Small intestine (tissue), 7 donors: ENCODE measurements around the gene ZNRF3. TPM values are rescaled to one million over a fixed set of nuclear protein-coding genes. Genes with fewer than 3 reads are reported as not detected.
"Not testable (repeated sequence)": the region's sequence is repeated elsewhere in the genome, so short reads cannot be mapped to it uniquely, and the experiment has no call there.

Experiments used
- DNase-seq, 2 donors: peaks; one replicate each; pipeline versions ENCODE4 v3.0.0 to v3.0.0-alpha.2; 2013
- FAIRE-seq: peaks from 2 replicates; lab custom pipeline; 2012; peaks lifted over from hg19 to GRCh38; lab: Jason Lieb, UNC
- H3K27ac ChIP-seq, 3 donors: one replicate each; pipeline ENCODE4 v1.5.1; 2013; ENCODE audit warnings: low read length in 2 of 3, mild to moderate bottlenecking in 2 of 3, control low read depth in 1 of 3, inconsistent platforms in 1 of 3, low read depth in 1 of 3, moderate library complexity in 1 of 3
- H3K27me3 ChIP-seq, 3 donors: one replicate each; pipeline ENCODE4 v1.6.1; 2013; ENCODE audit warnings: low read length in 3 of 3, inconsistent platforms in 1 of 3; ENCODE audit not compliant: control insufficient read depth in 3 of 3, insufficient read depth in 3 of 3
- H3K36me3 ChIP-seq, 3 donors: one replicate each; pipeline ENCODE4 v1.6.1; 2013; ENCODE audit warnings: low read length in 3 of 3, inconsistent platforms in 1 of 3, low read depth in 1 of 3, mild to moderate bottlenecking in 1 of 3, moderate library complexity in 1 of 3; ENCODE audit not compliant: control insufficient read depth in 3 of 3, insufficient read depth in 2 of 3
- H3K4me1 ChIP-seq, 3 donors: one replicate each; pipeline ENCODE4 v1.6.1; 2013; ENCODE audit warnings: low read length in 2 of 3, inconsistent platforms in 1 of 3, low read depth in 1 of 3, mild to moderate bottlenecking in 1 of 3, moderate library complexity in 1 of 3; ENCODE audit not compliant: control insufficient read depth in 3 of 3, insufficient read depth in 2 of 3
- H3K4me3 ChIP-seq, 3 donors: one replicate each; pipeline ENCODE4 v1.5.1; 2013; ENCODE audit warnings: low read length in 3 of 3, control low read depth in 1 of 3, inconsistent platforms in 1 of 3, low read depth in 1 of 3, mild to moderate bottlenecking in 1 of 3, moderate library complexity in 1 of 3
- H3K9me3 ChIP-seq, 2 donors: one replicate each; pipeline ENCODE4 v1.6.1; 2013; ENCODE audit warnings: low read depth in 1 of 2, low read length in 1 of 2; ENCODE audit not compliant: control insufficient read depth in 2 of 2, insufficient read depth in 1 of 2
- WGBS, 3 donors: extraction: QIAGEN DNeasy Blood & Tissue Kit; methylation state at CpG; one replicate each; pipeline ENCODE4 v1.1.7; 2013; 5-methylcytosine and 5-hydroxymethylcytosine counted together
- polyA plus RNA-seq, 4 donors: library from polyadenylated mRNA; stranded (reverse) in 3 of 4; unstranded in 1 of 4; fragments of 200-250 nt in 3 of 4; fragments of 120-200 nt in 1 of 4; gene quantifications; one replicate each; pipeline versions ENCODE4 v1.2.1 to v1.2.3, GENCODE V29; 2013
- donor health status: healthy with polysubstance abuse.
- donor health status: control.
- donor health status: control.
- donor health status: Bipolar disorder and iron deficiency.
- donor health status: healthy.

ZNRF3 gene
- polyA plus RNA-seq, 4 donors: 0.22 to 9.1 (median 4.2) TPM

DNA sequence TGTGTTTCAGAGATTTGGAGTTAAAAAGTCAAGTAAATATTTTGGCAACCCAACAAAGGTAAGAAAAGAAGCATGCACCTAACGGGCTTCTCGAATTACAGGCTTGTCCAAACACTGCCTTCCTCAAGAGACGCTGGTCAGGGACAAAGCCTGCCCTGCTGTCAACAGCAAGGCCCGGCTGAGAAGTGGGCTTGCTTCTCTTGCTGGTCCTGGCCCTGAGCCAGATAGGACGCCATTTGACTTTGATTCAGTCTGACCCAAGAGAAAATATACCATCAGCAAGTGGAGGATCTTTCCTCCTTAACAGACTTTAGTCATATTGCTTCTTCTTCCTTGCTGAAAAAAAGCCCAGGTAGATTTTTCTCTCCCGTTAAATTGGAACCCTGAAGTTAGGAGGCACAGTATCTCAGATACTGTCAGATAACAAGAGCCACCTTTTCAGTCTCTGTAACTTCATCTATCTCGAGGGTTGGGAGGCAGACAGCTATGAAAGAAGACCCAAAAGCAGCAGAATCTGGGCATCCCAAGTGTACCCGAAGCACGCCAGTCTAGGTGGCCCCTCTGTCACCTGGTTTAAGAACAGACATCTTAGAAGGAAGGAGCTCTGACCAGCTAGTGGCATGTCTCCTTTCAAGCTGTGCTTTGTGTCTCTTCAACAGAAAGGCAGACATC lies 120.7 kb downstream of the ZNRF3 start:
- H3K4me1 ChIP-seq: peaks cover 2 to 30% (median 4%) of the 10 kb centered on the region in 3 donors
- no peaks in the 10 kb centered on the region for H3K9me3 ChIP-seq
- H3K4me3 ChIP-seq: no peak overlapping the region
- H3K27me3 ChIP-seq: no peaks in the 10 kb centered on the region
- peaks cover 0 to 4% (median 0%) of the 10 kb centered on the region in 3 donors for H3K36me3 ChIP-seq
- H3K27ac ChIP-seq: peak overlapping the region in 1 of 3 donors; percentile 78
- peak in 1 of 2 donors; percentile 31 for DNase-seq
- WGBS, 3 donors: 17 to 63% (median 39%) methylated on average over 9 of the region's 9 CpGs
- no peak for FAIRE-seq

DNA sequence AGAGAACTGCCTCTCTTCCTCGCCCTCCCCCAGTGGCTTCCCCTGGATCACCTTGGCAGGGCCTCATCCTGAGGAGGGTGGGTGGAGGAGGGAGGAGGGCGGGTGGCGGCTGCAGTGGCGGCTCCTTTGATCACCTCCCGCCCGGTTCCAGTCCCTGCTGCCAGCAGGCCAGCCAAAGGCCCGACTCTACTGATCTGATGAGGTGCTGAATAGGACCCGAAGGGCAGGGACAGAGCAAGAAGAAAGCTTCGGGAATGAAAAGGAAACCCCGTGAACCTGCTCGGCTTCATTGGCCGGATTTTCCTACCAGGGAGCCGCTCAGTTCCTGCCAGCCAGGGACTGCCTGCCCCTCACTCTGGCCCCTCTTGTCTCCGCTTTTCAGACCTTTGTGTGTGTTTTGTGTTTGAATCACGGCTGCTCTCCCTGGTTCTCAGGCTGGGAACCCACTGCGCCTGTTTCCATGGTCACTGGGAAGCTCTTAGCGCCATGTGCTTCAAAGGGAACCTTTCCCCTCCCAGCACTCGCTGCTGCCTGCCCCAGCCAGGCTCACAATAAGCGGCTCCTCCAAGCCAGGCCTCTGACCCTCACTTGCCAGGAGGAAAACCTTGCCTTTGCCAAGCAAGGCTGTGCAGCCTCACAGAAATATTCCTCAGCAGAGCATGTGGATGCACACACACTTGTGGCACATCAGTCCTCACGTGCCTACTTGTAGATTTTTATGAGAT lies 121.4 kb downstream of the ZNRF3 start:
- peak overlapping the region in 1 of 3 donors; percentile 28 for H3K4me3 ChIP-seq
- peaks cover 0 to 4% (median 0%) of the 10 kb centered on the region in 3 donors for H3K36me3 ChIP-seq
- no peaks in the 10 kb centered on the region for H3K27me3 ChIP-seq
- WGBS, 3 donors: 12 to 37% (median 22%) methylated on average over 19 to 20 of the region's 20 CpGs
- H3K4me1 ChIP-seq: peaks cover 2 to 30% (median 4%) of the 10 kb centered on the region in 3 donors
- no peak for FAIRE-seq
- peak; percentile 59 to 84 for DNase-seq
- H3K9me3 ChIP-seq: no peaks in the 10 kb centered on the region
- H3K27ac ChIP-seq: peak overlapping the region in 2 of 3 donors; percentile 28 to 78

DNA sequence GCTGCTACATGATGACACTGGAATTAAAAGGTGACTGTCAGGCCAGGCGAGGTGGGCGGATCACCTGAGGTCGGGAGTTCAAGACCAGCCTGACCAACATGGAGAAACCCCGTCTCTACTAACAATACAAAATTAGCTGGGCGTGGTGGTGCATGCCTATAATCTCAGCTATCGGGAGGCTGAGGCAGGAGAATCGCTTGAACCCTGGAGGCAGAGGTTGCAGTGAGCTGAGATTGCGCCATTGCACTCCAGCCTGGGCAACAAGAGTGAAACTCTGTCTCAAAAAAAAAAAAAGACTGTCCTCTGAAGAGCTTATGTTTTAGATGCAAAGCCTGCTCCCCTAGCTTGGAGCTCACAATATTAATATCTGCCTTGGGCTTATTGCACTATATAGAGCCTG lies 122.4 kb downstream of the ZNRF3 start:
- WGBS, 3 donors: 48 to 75% (median 66%) methylated on average over 8 of the region's 8 CpGs
- not testable (repeated sequence) for DNase-seq

DNA sequence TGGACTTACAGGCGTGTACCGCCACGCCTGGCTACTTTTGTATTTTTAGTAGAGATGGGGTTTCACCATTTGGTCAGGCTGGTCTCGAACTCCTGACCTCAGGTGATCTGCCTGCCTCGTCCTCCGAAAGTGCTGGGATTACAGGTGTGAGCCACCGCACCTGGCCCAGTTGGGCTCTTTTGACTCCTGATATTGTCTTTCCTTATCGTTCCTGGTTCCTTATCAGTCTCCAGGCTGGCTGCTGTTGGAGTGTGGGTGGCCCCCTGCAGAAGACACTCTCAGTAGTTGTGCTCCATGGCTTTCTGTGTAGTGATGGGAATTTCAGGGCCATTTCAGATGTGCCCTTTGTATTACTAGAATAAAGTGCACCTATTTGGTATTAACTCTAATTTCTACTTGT lies 123.0 kb downstream of the ZNRF3 start:
- peaks cover 3 to 35% (median 7%) of the 10 kb centered on the region in 3 donors for H3K4me1 ChIP-seq
- H3K27ac ChIP-seq: no peak overlapping the region
- DNase-seq (no peak), FAIRE-seq (no peak)
- WGBS, 3 donors: 32 to 70% (median 53%) methylated on average over 8 of the region's 8 CpGs
- H3K9me3 ChIP-seq: no peaks in the 10 kb centered on the region
- H3K4me3 ChIP-seq: no peak overlapping the region
- no peaks in the 10 kb centered on the region for H3K27me3 ChIP-seq
- peaks cover 0 to 7% (median 0%) of the 10 kb centered on the region in 3 donors for H3K36me3 ChIP-seq

More for the DNA sequence above, 122.4 kb downstream of the ZNRF3 start:
- Histone ChIP-seq H3K27ac (peak overlapping the region in 1 of 3 donors; percentile 78), H3K4me1 (peaks cover 2 to 30% (median 4%) of the 10 kb centered on the region in 3 donors)
- not testable (repeated sequence) for H3K27me3 ChIP-seq, FAIRE-seq, H3K9me3 ChIP-seq, H3K4me3 ChIP-seq, H3K36me3 ChIP-seq

DNA sequence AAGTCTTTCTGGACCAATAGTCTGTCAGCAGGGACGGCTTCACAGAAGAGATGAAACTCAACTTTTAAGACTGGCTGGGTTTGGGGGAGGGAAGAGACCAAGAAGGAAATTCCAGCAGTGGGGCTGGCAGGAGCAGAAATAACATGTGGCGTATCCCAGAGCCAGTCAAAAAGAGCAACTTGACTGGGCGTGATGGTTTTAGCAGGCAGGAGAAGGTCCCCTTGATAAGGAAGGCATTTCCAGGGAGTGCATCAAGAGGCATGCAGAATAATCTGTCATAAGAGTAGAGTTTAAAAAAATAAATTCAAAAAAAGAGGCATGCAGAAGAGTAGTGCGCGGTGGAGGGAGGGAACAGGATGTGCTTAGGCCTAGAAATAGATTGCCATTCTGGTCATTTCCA lies 125.8 kb downstream of the ZNRF3 start:
- Histone ChIP-seq H3K4me3 (no peak overlapping the region), H3K27ac (no peak overlapping the region), H3K9me3 (no peaks in the 10 kb centered on the region), H3K27me3 (no peaks in the 10 kb centered on the region), H3K36me3 (peaks cover 0 to 7% (median 0%) of the 10 kb centered on the region in 3 donors), H3K4me1 (peaks cover 3 to 55% (median 18%) of the 10 kb centered on the region in 3 donors)
- no peak for FAIRE-seq
- WGBS, 3 donors: 92 to 94% (median 92%) methylated on average over 5 of the region's 5 CpGs
- no peak for DNase-seq

DNA sequence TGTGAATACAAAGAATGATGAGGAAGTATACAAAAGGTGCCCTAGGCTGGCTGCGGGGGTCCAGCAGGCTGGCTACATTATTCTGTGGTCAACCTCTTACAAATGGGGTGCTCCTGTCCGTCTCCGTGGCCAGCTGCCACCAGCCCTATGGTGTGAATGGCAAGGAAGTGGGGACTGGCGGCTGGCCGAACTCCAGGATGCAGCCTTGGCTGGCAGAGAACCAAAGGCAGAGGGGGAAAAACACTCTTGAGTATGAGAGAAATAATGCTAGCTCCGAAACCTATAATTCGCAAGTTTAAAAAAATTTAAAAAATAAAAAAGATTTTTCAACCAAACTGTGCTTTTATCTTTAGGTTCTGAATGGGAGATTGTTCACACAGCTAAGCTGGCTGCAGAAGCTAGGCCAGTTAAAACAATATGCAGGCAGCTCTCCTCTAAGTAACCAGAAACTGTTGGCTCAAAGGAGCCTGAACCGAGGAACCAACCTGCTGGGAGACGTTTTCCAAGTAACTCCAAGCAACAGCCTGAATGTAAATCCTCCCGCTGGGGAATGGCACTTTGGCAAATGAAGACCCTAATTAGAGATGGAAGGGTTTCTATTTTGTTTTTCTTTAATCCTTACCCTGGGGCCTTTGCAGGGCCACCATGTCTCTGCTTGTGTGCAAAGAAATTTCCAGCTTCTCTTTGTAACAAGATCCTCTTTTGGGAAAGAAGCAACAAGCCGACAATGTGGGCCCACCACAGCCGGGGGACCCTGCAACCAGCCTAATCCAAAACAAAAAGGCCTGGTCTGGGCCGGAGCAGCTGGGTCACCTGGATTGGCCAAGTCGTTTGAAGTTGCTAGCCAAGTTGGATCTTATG lies 128.1 kb downstream of the ZNRF3 start:
- DNase-seq (peak in 1 of 2 donors; percentile 47), FAIRE-seq (no peak)
- WGBS, 3 donors: 15 to 54% (median 27%) methylated on average over 14 of the region's 14 CpGs
- H3K36me3 ChIP-seq: peaks cover 0 to 7% (median 0%) of the 10 kb centered on the region in 3 donors
- H3K4me1 ChIP-seq: peaks cover 2 to 41% (median 16%) of the 10 kb centered on the region in 3 donors
- H3K27ac ChIP-seq: peak overlapping the region; percentile 28 to 61 (median 53)
- no peak overlapping the region for H3K4me3 ChIP-seq
- H3K9me3 ChIP-seq: no peaks in the 10 kb centered on the region
- H3K27me3 ChIP-seq: no peaks in the 10 kb centered on the region

DNA sequence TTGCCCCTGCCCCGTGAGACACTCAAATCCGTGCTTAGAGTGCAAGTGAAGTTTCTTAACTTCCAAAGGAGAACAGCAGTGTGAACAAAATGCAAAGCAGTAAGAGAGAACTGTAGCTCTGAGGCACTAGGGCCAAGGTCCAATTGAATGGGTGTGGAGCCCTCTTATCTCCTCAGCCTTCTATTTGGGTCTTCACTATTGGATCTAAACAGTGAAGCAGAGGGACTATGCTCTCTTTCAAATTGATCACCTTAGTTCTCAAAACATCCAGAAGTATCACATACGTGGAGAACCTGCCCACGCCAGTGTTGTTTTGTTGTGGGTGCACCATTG lies 128.7 kb downstream of the ZNRF3 start:
- Histone ChIP-seq H3K27ac (peak overlapping the region; percentile 28 to 61 (median 53)), H3K9me3 (no peaks in the 10 kb centered on the region), H3K27me3 (no peaks in the 10 kb centered on the region), H3K4me3 (no peak overlapping the region), H3K36me3 (peaks cover 0 to 7% (median 0%) of the 10 kb centered on the region in 3 donors), H3K4me1 (peaks cover 2 to 41% (median 21%) of the 10 kb centered on the region in 3 donors)
- DNase-seq (peak; percentile 83 to 90), FAIRE-seq (no peak)
- 14 to 68% (median 39%) methylated on average over 4 of the region's 4 CpGs for WGBS, 3 donors

DNA sequence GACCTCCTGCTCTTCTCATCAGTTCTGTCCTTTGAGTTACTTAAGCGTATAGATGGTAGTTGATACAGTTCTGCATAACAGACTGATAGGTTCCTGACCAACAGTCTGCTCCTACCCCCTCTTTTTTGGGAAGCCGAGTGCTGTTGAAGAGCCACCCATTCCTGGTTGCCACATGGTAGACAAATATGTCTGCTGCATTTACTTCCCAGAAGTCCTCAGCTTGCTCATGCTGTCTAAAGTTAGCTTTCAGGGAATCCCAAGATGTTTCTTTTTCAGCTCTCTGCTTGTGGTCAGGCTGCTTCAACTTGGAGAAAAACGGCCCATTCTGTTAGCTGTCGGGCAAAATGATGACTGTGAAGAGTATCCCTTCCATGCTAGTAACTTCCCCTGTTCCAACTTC lies 129.6 kb downstream of the ZNRF3 start:
- Histone ChIP-seq H3K4me3 (no peak overlapping the region), H3K27me3 (no peaks in the 10 kb centered on the region), H3K9me3 (no peaks in the 10 kb centered on the region), H3K27ac (peak overlapping the region in 1 of 3 donors; percentile 61), H3K4me1 (peaks cover 2 to 49% (median 21%) of the 10 kb centered on the region in 3 donors), H3K36me3 (peaks cover 0 to 7% (median 0%) of the 10 kb centered on the region in 3 donors)
- 74 to 91% (median 76%) methylated on average over 4 of the region's 4 CpGs for WGBS, 3 donors
- no peak for FAIRE-seq
- no peak for DNase-seq
